Measurements from ENCODE around the gene FLVCR2.

DNA sequence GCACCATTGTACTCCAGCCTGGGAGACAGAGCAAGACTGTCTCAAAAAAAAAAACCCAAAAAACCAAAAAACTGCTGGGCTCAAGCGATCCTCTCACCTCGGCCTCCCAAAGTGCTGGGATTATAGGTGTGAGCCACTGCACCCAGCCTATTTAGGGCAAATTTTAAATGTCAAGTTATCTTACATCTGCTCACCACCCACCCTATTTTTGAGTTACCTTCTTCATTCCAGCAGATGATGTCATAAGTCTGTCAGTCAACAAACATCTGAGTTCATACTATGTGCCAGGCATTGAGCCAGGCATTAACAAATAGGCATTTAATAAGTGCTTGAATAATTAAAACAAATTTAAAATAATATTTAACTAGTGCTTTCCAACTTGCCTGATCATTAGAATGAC, 34.6 kb upstream of the FLVCR2 start:
- TF ChIP-seq YY1 (IDR thresholded peaks at IDR 0.05; ENCODE audit: low read depth) (no peak), EZH2phosphoT487 (IDR thresholded peaks at IDR 0.05; ENCODE audit: borderline replicate concordance, low read depth) (no peak), EP300 (IDR thresholded peaks at IDR 0.05; ENCODE audit: borderline replicate concordance in 1 of 2, low read depth in 1 of 2, low read length in 1 of 2) (no peak), GABPA (IDR thresholded peaks at IDR 0.05; ENCODE audit: low read depth) (no peak), POLR2AphosphoS5 (IDR thresholded peaks at IDR 0.05; ENCODE audit: low read depth, low read length) (no peak), RFX5 (IDR thresholded peaks at IDR 0.05; ENCODE audit: low read length) (no peak), TAF1 (IDR thresholded peaks at IDR 0.05; ENCODE audit: borderline replicate concordance, low read depth, low read length) (no peak), TEAD4 (IDR thresholded peaks at IDR 0.05; ENCODE audit: borderline replicate concordance, insufficient read depth) (no peak), NFIC (IDR thresholded peaks at IDR 0.05; ENCODE audit: borderline replicate concordance) (no peak), MXI1 (IDR thresholded peaks at IDR 0.05; ENCODE audit: low read depth, low read length) (no peak)
- TF ChIP-seq, protein P1, sequence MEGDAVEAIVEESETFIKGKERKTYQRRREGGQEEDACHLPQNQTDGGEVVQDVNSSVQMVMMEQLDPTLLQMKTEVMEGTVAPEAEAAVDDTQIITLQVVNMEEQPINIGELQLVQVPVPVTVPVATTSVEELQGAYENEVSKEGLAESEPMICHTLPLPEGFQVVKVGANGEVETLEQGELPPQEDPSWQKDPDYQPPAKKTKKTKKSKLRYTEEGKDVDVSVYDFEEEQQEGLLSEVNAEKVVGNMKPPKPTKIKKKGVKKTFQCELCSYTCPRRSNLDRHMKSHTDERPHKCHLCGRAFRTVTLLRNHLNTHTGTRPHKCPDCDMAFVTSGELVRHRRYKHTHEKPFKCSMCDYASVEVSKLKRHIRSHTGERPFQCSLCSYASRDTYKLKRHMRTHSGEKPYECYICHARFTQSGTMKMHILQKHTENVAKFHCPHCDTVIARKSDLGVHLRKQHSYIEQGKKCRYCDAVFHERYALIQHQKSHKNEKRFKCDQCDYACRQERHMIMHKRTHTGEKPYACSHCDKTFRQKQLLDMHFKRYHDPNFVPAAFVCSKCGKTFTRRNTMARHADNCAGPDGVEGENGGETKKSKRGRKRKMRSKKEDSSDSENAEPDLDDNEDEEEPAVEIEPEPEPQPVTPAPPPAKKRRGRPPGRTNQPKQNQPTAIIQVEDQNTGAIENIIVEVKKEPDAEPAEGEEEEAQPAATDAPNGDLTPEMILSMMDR (IDR thresholded peaks at IDR 0.05), result no peak
- TF ChIP-seq, protein P2, sequence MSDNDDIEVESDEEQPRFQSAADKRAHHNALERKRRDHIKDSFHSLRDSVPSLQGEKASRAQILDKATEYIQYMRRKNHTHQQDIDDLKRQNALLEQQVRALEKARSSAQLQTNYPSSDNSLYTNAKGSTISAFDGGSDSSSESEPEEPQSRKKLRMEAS (IDR thresholded peaks at IDR 0.05; ENCODE audit: low read depth), result no peak
- TF ChIP-seq, protein P3, sequence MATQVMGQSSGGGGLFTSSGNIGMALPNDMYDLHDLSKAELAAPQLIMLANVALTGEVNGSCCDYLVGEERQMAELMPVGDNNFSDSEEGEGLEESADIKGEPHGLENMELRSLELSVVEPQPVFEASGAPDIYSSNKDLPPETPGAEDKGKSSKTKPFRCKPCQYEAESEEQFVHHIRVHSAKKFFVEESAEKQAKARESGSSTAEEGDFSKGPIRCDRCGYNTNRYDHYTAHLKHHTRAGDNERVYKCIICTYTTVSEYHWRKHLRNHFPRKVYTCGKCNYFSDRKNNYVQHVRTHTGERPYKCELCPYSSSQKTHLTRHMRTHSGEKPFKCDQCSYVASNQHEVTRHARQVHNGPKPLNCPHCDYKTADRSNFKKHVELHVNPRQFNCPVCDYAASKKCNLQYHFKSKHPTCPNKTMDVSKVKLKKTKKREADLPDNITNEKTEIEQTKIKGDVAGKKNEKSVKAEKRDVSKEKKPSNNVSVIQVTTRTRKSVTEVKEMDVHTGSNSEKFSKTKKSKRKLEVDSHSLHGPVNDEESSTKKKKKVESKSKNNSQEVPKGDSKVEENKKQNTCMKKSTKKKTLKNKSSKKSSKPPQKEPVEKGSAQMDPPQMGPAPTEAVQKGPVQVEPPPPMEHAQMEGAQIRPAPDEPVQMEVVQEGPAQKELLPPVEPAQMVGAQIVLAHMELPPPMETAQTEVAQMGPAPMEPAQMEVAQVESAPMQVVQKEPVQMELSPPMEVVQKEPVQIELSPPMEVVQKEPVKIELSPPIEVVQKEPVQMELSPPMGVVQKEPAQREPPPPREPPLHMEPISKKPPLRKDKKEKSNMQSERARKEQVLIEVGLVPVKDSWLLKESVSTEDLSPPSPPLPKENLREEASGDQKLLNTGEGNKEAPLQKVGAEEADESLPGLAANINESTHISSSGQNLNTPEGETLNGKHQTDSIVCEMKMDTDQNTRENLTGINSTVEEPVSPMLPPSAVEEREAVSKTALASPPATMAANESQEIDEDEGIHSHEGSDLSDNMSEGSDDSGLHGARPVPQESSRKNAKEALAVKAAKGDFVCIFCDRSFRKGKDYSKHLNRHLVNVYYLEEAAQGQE (IDR thresholded peaks at IDR 0.05; ENCODE audit: low read depth, low read length), result no peak

Data from SK-N-SH (cell line).